PFSK-1 (cell line): ENCODE data around the gene LPCAT4.

Source experiments
- SIN3A ChIP-seq: IDR thresholded peaks from 2 replicates; pipeline ENCODE4 v1.6.1; 2012; ENCODE audit warnings: mild to moderate bottlenecking, low read length, moderate library complexity, borderline replicate concordance; ENCODE audit not compliant: insufficient read depth
- TF ChIP-seq, protein P1 (sequence below), 2 experiments: IDR thresholded peaks; 2 replicates each; pipeline versions ENCODE4 v1.6.1 to v1.8.0; 2011 to 2012; ENCODE audit warnings: low read depth in 2 of 2, low read length in 2 of 2, control low read depth in 1 of 2, inconsistent platforms in 1 of 2, mild to moderate bottlenecking in 1 of 2, moderate library complexity in 1 of 2; ENCODE audit not compliant: insufficient read depth in 1 of 2

- TF ChIP-seq, protein P1, sequence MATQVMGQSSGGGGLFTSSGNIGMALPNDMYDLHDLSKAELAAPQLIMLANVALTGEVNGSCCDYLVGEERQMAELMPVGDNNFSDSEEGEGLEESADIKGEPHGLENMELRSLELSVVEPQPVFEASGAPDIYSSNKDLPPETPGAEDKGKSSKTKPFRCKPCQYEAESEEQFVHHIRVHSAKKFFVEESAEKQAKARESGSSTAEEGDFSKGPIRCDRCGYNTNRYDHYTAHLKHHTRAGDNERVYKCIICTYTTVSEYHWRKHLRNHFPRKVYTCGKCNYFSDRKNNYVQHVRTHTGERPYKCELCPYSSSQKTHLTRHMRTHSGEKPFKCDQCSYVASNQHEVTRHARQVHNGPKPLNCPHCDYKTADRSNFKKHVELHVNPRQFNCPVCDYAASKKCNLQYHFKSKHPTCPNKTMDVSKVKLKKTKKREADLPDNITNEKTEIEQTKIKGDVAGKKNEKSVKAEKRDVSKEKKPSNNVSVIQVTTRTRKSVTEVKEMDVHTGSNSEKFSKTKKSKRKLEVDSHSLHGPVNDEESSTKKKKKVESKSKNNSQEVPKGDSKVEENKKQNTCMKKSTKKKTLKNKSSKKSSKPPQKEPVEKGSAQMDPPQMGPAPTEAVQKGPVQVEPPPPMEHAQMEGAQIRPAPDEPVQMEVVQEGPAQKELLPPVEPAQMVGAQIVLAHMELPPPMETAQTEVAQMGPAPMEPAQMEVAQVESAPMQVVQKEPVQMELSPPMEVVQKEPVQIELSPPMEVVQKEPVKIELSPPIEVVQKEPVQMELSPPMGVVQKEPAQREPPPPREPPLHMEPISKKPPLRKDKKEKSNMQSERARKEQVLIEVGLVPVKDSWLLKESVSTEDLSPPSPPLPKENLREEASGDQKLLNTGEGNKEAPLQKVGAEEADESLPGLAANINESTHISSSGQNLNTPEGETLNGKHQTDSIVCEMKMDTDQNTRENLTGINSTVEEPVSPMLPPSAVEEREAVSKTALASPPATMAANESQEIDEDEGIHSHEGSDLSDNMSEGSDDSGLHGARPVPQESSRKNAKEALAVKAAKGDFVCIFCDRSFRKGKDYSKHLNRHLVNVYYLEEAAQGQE (IDR thresholded peaks at IDR 0.05; ENCODE audit: insufficient read depth in 1 of 2, low read depth in 2 of 2, low read length in 2 of 2) = no peak
- TF ChIP-seq SIN3A = no peak
These were observed 6.7 kb downstream of the LPCAT4 start for GRCh38 chr15:34360298-34360697.
